AG10803 (cell line): ENCODE results near the gene PTTG1IP.

Source experiments
- DNase-seq: peaks from one replicate; pipeline ENCODE4 v3.0.0; 2010; ENCODE audit warnings: low read depth
- H3K4me3 ChIP-seq: 2 replicates; pipeline ENCODE4 v1.5.1; 2011; ENCODE audit warnings: mild to moderate bottlenecking, low read length, control low read depth
- TF ChIP-seq, protein P1 (sequence below): conservative IDR thresholded peaks from 2 replicates; pipeline ENCODE4 v1.5.1; 2011; ENCODE audit warnings: mild to moderate bottlenecking, low read length, control low read depth, inconsistent platforms

Gene PTTG1IP

DNA sequence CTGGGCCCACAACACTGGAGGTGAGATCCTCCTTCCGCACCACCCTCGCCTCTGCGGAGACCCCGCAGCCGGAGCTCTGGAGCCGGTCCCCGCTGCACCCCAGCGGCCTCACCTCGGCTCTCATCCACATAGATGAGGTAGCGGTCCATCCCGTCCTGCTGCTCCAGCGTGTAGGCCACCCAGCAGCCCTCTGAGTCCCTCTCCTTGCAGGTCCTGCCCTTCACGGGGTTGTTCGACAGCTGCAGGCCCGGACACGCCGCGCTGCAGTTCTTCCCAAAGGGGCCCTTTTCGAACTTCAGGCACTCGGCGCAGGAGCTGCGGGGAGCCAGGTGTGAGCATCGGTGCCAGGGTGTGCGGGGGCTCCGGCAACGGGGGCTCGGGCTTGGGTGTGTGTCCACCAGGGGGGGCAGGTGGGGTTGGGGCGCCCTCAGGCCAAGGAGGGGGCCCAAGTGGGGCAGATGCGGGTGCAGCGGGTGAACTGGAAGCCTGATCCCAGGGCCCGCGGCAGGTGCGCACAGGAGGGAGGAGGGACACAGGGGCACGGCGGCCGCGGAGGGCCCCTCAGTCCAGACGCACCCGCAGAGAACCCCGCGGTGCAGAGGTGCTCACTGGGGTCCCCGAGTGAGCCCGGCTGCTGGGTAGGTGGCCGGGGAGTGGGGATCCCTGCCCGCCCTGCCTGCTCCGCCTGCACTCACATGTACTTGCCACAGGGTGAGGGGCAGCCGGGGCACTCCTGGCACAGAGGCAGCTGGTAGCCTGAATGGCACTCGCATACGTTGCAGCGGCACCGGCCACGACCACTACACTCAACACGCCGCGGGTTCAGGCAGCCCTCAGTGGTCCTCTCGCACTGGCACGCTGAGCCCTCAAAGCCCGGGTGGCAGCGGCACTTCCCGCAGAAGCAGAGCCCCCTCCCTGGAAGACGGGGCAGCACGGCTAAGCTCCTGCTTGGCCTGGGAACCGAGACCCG, 15.4 kb upstream of the PTTG1IP start:
- DNase-seq, result no peak
- H3K4me3 ChIP-seq, result no peak overlapping the region
- TF ChIP-seq, protein P1, sequence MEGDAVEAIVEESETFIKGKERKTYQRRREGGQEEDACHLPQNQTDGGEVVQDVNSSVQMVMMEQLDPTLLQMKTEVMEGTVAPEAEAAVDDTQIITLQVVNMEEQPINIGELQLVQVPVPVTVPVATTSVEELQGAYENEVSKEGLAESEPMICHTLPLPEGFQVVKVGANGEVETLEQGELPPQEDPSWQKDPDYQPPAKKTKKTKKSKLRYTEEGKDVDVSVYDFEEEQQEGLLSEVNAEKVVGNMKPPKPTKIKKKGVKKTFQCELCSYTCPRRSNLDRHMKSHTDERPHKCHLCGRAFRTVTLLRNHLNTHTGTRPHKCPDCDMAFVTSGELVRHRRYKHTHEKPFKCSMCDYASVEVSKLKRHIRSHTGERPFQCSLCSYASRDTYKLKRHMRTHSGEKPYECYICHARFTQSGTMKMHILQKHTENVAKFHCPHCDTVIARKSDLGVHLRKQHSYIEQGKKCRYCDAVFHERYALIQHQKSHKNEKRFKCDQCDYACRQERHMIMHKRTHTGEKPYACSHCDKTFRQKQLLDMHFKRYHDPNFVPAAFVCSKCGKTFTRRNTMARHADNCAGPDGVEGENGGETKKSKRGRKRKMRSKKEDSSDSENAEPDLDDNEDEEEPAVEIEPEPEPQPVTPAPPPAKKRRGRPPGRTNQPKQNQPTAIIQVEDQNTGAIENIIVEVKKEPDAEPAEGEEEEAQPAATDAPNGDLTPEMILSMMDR, result no peak

DNA sequence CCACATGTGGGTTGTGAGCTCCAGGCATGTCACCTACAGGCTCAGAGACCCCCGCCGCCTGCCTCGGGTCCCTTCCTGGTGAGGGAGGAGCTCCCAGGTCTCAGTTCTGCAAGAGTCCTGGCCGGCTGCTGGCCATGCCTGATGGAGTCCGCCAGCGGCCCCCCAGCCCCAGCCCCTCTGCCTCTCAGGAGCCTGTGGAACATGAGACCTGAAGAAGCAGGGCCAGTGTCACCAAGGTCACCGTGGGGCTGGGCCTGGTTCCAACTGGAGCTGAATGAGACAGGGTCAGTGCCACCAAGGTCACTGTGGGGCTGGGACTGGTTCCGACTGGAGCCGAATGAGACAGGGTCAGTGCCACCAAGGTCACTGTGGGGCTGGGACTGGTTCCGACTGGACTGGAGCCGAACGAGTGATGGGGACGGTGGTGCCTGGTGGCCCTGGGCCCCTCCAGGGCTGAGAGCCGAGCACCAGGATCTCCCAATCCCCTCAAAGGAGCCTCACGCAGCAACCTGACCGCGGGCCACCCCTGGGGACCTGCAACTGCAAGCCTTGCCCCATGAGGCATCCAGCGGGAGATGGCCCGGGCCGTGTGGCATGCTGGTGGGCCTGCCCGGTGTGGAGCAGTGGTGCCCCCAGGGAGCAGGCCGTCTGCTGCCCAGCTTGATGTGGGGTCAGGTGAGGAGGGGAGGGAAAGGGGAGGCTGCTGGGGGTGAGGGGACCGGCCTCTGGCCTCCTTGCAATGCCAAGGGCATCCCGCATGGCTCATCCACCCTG, 14.5 kb upstream of the PTTG1IP start:
- TF ChIP-seq, protein P1, result no peak
- DNase-seq, result no peak
- no peak overlapping the region for H3K4me3 ChIP-seq

DNA sequence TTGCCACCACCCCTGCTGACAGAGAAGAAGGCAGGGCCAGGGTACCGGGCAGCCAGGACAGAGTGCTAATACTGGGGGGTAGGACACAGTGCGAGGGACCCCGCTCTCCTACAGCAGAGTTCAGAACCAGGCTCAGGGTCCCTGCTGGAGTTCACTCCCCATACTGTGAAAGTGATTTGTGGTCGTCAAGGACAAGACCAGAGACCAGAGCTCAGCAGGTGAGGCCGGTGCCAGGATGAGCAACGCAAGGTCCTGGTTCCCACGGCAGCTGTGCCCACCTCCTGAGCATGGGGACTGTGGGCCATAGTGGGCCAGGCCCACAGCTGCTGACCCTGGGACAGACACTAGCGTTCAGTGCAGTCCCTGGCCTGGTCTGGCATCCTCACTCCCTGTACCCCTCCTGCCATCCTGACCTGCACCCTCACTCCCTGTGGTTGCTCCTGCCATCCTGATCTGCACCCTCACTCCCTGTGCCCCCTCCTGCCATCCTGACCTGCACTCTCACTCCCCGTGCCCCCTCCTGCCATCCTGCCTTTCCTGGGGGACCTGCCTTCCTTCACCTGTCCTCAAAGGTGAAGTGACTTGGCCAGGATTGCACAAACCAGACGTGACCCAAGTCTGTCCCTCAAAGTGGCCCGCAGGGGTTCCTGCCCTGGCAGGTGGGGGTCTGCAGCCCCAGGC, 13.8 kb upstream of the PTTG1IP start:
- TF ChIP-seq, protein P1, result no peak
- H3K4me3 ChIP-seq, result no peak overlapping the region
- DNase-seq, result no peak

DNA sequence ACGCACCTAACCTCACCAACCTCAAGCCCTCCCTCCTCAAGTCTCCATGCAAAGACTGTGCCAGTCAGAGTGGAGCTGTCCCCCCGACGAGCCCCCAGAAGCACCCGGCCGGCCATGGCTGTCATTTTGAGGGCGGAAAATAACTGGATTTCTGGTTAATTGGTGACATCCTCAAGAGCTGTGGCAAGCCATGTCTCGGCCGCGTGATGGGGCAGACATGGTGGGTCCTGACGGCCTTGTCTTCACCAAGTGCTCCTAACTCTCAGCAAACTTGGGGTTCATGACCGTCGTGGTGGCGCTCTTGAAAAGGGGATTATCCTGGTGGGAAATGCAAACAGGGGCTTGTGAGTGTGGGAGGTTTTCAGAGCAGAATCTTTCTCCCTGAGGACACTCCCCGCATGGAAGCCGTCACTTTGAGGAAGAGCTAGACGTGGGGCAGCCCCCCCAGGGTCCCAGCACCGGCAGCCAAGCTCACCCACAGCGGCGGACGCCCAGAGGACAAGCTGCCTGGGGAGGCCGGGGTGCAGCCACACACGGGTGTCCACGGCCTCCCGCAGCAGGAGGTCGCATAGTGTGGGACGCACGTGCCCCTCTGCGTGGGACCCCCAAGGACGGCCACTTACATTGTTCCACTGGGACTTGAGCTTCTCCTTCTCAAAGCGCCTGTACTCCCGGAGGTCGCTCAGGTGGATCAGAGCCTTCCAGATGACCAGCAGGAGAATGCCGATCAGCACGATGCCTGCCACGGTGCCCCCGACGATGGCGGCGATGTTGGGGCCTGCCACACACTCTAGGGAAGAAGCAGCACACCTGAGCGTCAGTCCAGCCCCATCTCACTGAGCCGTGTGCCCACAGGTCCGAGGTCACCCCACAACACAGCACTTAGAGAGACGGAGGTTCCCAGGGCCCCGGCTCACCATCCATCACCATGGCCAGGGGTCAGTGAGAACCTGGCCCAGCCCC, 12.9 kb upstream of the PTTG1IP start:
- DNase-seq, result no peak
- H3K4me3 ChIP-seq, result no peak overlapping the region
- TF ChIP-seq, protein P1, result no peak

DNA sequence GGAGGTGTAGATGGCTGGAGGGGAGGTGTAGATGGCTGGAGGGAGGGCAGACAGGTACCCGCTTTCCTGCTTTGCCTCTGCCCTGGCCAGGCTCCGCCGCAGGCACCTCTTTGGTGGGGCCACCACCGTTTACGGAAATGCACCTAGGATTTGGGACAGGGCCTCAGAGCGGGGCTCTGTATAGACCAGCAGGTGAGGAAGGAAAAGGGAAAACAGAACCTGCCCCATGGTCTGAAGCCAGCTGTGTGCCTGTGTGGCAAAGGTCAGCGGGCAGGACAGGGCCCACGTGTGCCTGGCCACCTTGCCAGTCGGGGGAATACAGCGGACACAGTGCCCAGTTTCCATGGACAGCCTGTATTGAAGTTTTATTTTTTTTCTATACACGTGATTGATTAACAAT, 12.1 kb upstream of the PTTG1IP start:
- TF ChIP-seq, protein P1, result no peak
- no peak for DNase-seq
- H3K4me3 ChIP-seq, result no peak overlapping the region

DNA sequence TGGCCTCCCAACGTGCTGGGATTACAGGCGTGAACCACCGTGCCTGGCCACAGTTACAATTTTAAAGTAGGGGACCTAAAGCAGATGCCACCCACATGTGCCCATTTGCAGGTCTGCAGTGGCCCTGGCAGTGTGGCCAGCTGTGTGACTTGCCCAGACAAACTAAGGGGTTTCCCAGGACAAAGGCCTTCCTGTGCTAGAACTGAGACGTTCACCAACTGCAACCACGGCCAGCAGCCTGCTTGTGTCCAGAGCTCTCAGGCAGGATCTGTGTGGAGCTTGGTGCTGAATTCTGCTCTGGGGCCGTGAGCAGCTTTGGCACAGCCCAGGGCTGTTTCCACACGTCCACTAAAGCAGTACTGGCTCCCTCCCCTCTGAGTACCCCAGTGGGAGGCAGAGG, 10.6 kb upstream of the PTTG1IP start:
- TF ChIP-seq, protein P1, result no peak
- no peak overlapping the region for H3K4me3 ChIP-seq
- DNase-seq, result no peak
